Measurements from ENCODE around the gene ZFP42.
"Not testable (repeated sequence)": the region's sequence is repeated elsewhere in the genome, so short reads cannot be mapped to it uniquely, and the experiment has no call there.

ZFP42 gene

GRCh38 chr4:188021548-188022249, 26.1 kb downstream of the ZFP42 start:
- DNase-seq (ENCODE audit: low read depth in 2 of 2) = no peak

GRCh38 chr4:188023682-188024081, 28.1 kb downstream of the ZFP42 start:
- DNase-seq (ENCODE audit: low read depth in 2 of 2) = no peak

- no peak for DNase-seq (ENCODE audit: low read depth in 2 of 2)
These were observed 29.9 kb downstream of the ZFP42 start for GRCh38 chr4:188025476-188025875.

GRCh38 chr4:188029114-188029513, 33.5 kb downstream of the ZFP42 start:
- DNase-seq (ENCODE audit: low read depth in 2 of 2) = no peak

- DNase-seq (ENCODE audit: low read depth in 2 of 2) = no peak
These were observed 34.8 kb downstream of the ZFP42 start for GRCh38 chr4:188030401-188030800.

- no peak for DNase-seq (ENCODE audit: low read depth in 2 of 2)
These were observed 36.2 kb downstream of the ZFP42 start for GRCh38 chr4:188031751-188032150.

- no peak for DNase-seq (ENCODE audit: low read depth in 2 of 2)
These were observed 36.6 kb downstream of the ZFP42 start for GRCh38 chr4:188032170-188032569.

GRCh38 chr4:188032583-188032982, 37.0 kb downstream of the ZFP42 start:
- no peak for DNase-seq (ENCODE audit: low read depth in 2 of 2)

- no peak for DNase-seq (ENCODE audit: low read depth in 2 of 2)
These were observed 41.6 kb downstream of the ZFP42 start for GRCh38 chr4:188037003-188037713.

- no peak for DNase-seq (ENCODE audit: low read depth in 2 of 2)
These were observed 46.1 kb downstream of the ZFP42 start for GRCh38 chr4:188041721-188042120.

GRCh38 chr4:188042191-188042590, 46.6 kb downstream of the ZFP42 start:
- DNase-seq (ENCODE audit: low read depth in 2 of 2) = no peak

- no peak for DNase-seq (ENCODE audit: low read depth in 2 of 2)
These were observed 47.6 kb downstream of the ZFP42 start for GRCh38 chr4:188043154-188043553.

GRCh38 chr4:188045461-188045860, 49.9 kb downstream of the ZFP42 start:
- DNase-seq (ENCODE audit: low read depth in 2 of 2) = not testable (repeated sequence)

GRCh38 chr4:188046657-188047056, 51.1 kb downstream of the ZFP42 start:
- no peak for DNase-seq (ENCODE audit: low read depth in 2 of 2)

- DNase-seq (ENCODE audit: low read depth in 2 of 2) = no peak
These were observed 57.7 kb downstream of the ZFP42 start for GRCh38 chr4:188053302-188053701.
